Psoas muscle (tissue), 8 donors: ENCODE data around the gene LRRK1. TPM values are rescaled to one million over a fixed set of nuclear protein-coding genes. Genes with fewer than 3 reads are reported as not detected.

ENCODE experiments used
- ATAC-seq, 4 donors: fragments of 200-7000 bp; cut with Tn5 transposase; one replicate each; pipeline ENCODE4 v1.9.1; 2020; ENCODE audit warnings: moderate library complexity in 3 of 4, mild to moderate bottlenecking in 2 of 4
- DNase-seq, 2 donors: peaks; one replicate each; pipeline ENCODE4 v3.0.0-alpha.2; 2020
- H3K27ac ChIP-seq: fragments of 200-600 bp; one replicate; pipeline ENCODE4 v1.8.0; 2022
- H3K27me3 ChIP-seq, 3 donors: fragments of 200-600 bp in 1 of 3; one replicate each; pipeline versions ENCODE4 v1.6.1 to v1.8.0; 2013 to 2022; ENCODE audit warnings: low read length in 2 of 3, mild to moderate bottlenecking in 2 of 3, moderate library complexity in 1 of 3; ENCODE audit not compliant: insufficient read depth in 3 of 3
- H3K36me3 ChIP-seq, 2 donors: fragments of 200-600 bp in 1 of 2; one replicate each; pipeline versions ENCODE4 v1.6.1 to v1.8.0; 2013 to 2022; ENCODE audit warnings: low read depth in 1 of 2, mild to moderate bottlenecking in 1 of 2, moderate library complexity in 1 of 2; ENCODE audit not compliant: insufficient read depth in 1 of 2
- H3K4me1 ChIP-seq: fragments of 200-600 bp; one replicate; pipeline ENCODE4 v1.8.0; 2022
- H3K4me3 ChIP-seq: fragments of 200-600 bp; one replicate; pipeline ENCODE4 v1.8.0; 2022; ENCODE audit warnings: mild to moderate bottlenecking
- H3K9me3 ChIP-seq: fragments of 200-600 bp; one replicate; pipeline ENCODE4 v1.8.0; 2022
- CTCF ChIP-seq: fragments of 200-600 bp; IDR thresholded peaks from one replicate; pipeline ENCODE4 v1.8.0; 2022; ENCODE audit warnings: antibody characterized with exemption
- WGBS, 3 donors: extraction: QIAGEN DNeasy Blood & Tissue Kit; methylation state at CpG; one replicate each; pipeline versions ENCODE4 v1.1.6 to v1.1.7; 2013; 5-methylcytosine and 5-hydroxymethylcytosine counted together
- intact Hi-C, 2 donors: fragments of 100-400 bp; cut with DNase I; formaldehyde crosslinking; loops; one replicate each; pipeline versions ENCODE4 v1.11.0 to v1.14.2; 2022
- polyA plus RNA-seq, 3 donors: library from polyadenylated mRNA; stranded (reverse); fragments of 200-250 nt; gene quantifications; one replicate each; pipeline ENCODE4 v1.2.3, GENCODE V29; 2013
- total RNA-seq, 4 donors: library from RNA; stranded (reverse); fragmentation: NEBNext Ultra II Directional in 2 of 4; extraction: Animal tissue kit (Norgen Biotek cat#: 25700) in 2 of 4; gene quantifications; one replicate each; pipeline versions ENCODE4 v1.2.1 to v1.2.4, GENCODE V29; 2021 to 2023
- donor health status: healthy with polysubstance abuse.
- donor health status: DM: no; HTN: no; CAD: no; lungs with moderate emphysema.
- donor health status: Bipolar disorder and iron deficiency.
- donor health status: healthy.
- donor health status: DM: yes; HTN: yes; CAD: no.
- donor health status: DM: no; HTN: no; CAD: no.
- donor health status: DM: no; HTN: no; CAD: no.
- donor health status: DM: yes; HTN: yes; CAD: no.

The LRRK1 gene
- total and polyA plus RNA-seq, 7 donors: 0.91 to 7.6 (median 2.6) TPM

DNA sequence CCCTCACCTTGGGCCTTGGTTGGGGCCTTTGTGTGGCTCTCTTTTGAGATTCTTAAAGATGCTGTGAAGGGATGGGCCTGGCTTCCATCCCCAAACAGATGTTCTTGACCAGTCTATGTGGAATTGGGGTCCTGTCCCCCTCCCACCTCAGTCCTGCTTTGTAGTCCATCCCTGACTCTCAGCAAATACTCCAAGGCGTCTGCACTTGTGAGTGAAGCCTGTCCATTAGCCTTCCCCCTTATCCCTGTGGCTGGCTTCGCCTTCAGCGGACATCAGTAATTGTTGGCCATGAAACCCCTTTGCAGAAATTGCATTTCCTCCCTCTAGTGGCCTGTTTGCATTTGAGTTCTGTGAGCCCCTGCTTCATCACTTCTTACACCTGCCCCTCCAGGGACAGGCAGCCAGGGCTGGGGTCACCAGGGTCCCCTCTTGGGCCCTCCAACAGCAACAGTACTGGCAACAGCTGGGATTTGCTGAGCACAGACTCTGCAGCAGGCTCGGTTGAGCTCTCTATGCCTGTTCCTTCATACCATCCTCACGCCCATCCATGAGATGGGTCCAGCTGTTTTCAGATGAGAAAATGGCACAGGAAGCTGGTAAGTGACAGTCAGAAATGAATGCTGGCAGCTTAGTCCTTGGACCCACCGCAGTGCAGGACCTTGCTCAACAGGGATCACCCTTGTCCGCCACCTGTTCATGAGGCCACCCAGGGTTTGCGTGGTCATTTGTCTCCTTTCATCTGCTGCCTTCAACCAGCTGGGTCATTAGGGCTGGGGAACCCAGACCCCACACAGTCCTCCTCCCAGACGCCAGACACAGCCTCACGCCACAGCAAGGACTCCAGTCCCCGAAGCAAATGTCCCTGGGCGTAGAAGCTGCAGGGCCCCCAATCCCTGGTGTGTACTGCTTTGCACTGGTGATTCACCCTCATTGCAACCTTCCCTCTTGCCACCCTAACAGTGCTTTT lies 8.9 kb upstream of the LRRK1 start:
- ATAC-seq (peak in 3 of 4 donors; percentile 42 to 50 (median 46)), DNase-seq (no peak)
- Histone ChIP-seq H3K27me3 (peaks cover 0 to 2% (median 0%) of the 10 kb centered on the region in 3 donors), H3K4me3 (no peak overlapping the region), H3K36me3 (peaks cover 0 to 39% of the 10 kb centered on the region in 2 donors), H3K9me3 (peaks cover 5% of the 10 kb centered on the region), H3K27ac (no peak overlapping the region), H3K4me1 (no peaks in the 10 kb centered on the region)
- no peak for TF ChIP-seq CTCF
- WGBS, 3 donors: 54 to 68% (median 56%) methylated on average over 12 of the region's 12 CpGs
- intact Hi-C loops: loop anchor here in 1 of 2 donors (10.0 kb wide), 1 partner anchor 355 kb away; no protein-coding TSS in a partner anchor

DNA sequence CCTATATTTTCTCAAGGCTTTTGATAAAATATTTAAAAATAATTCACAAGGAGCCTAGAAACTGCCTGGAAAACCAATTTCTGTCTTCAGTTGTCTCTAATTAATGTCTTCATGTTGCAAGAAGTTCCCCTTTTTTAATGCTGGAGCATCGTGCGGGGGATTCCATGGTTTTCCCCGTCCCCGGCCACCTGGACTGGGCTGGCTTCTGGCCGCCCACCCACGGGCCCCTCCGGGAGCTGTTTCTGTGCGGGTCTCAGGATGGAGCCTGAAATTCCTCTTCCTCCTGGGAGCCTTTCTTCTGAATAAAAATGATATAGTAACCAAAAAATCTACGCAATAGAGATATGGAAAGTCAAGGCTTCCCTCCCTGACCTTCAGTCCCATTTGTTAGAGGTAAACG lies 8.1 kb upstream of the LRRK1 start:
- TF ChIP-seq CTCF: no peak
- ATAC-seq (no peak), DNase-seq (no peak)
- WGBS, 3 donors: 50 to 63% (median 51%) methylated on average over 10 of the region's 10 CpGs
- no peaks in the 10 kb centered on the region for H3K4me1 ChIP-seq
- peaks cover 0 to 2% (median 0%) of the 10 kb centered on the region in 3 donors for H3K27me3 ChIP-seq
- H3K4me3 ChIP-seq: no peak overlapping the region
- peaks cover 5% of the 10 kb centered on the region for H3K9me3 ChIP-seq
- peaks cover 0 to 35% of the 10 kb centered on the region in 2 donors for H3K36me3 ChIP-seq
- intact Hi-C loops: loop anchor here in 1 of 2 donors (10.0 kb wide), 1 partner anchor 354 kb away; no protein-coding TSS in a partner anchor
- no peak overlapping the region for H3K27ac ChIP-seq

DNA sequence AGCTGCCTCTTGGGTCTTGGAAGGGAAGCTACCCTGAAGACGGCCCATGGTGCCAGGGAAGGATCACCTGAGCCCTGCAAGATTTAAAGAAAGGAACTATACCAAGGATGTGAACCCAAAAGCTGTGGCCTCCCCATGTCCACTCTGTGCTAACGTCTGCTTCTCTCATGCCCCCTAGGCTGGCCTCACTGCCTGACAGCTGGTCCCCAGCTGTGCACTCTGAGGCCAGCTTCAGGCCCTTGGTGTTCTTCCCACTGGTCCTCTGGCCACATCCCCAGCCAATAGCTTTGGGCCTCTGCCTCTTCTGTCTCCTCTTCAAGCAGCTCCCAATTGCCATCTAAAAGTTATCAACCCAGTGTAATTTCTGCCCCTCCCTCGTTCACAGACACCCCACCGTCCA lies 5.2 kb upstream of the LRRK1 start:
- Histone ChIP-seq H3K4me1 (peaks cover 4% of the 10 kb centered on the region), H3K36me3 (peaks cover 0 to 22% of the 10 kb centered on the region in 2 donors), H3K27me3 (peaks cover 0 to 8% (median 2%) of the 10 kb centered on the region in 3 donors), H3K4me3 (no peak overlapping the region), H3K27ac (no peak overlapping the region), H3K9me3 (peaks cover 5% of the 10 kb centered on the region)
- 55 to 70% (median 58%) methylated on average over 4 of the region's 4 CpGs for WGBS, 3 donors
- intact Hi-C loops: loop anchor here in 1 of 2 donors (10.0 kb wide), 1 partner anchor 351 kb away; no protein-coding TSS in a partner anchor
- TF ChIP-seq CTCF: no peak
- ATAC-seq (no peak), DNase-seq (no peak)

- Histone ChIP-seq H3K27me3 (peaks cover 0 to 12% (median 2%) of the 10 kb centered on the region in 3 donors), H3K9me3 (peaks cover 5% of the 10 kb centered on the region), H3K4me1 (peaks cover 4% of the 10 kb centered on the region), H3K36me3 (peaks cover 0 to 22% of the 10 kb centered on the region in 2 donors), H3K27ac (no peak overlapping the region), H3K4me3 (no peak overlapping the region)
- 69 to 79% (median 74%) methylated on average over 6 of the region's 6 CpGs for WGBS, 3 donors
- no peak for ATAC-seq
- no peak for DNase-seq
- no peak for TF ChIP-seq CTCF
- intact Hi-C loops: loop anchor here in 1 of 2 donors (10.0 kb wide), 1 partner anchor 350 kb away; no protein-coding TSS in a partner anchor
Measured at GRCh38 chr15:100914876-100915275, 4.3 kb upstream of the LRRK1 start.
